ENCODE data around the gene USP48.
"Not testable (repeated sequence)": the region's sequence is repeated elsewhere in the genome, so short reads cannot be mapped to it uniquely, and the experiment has no call there.

USP48 gene, protein sequence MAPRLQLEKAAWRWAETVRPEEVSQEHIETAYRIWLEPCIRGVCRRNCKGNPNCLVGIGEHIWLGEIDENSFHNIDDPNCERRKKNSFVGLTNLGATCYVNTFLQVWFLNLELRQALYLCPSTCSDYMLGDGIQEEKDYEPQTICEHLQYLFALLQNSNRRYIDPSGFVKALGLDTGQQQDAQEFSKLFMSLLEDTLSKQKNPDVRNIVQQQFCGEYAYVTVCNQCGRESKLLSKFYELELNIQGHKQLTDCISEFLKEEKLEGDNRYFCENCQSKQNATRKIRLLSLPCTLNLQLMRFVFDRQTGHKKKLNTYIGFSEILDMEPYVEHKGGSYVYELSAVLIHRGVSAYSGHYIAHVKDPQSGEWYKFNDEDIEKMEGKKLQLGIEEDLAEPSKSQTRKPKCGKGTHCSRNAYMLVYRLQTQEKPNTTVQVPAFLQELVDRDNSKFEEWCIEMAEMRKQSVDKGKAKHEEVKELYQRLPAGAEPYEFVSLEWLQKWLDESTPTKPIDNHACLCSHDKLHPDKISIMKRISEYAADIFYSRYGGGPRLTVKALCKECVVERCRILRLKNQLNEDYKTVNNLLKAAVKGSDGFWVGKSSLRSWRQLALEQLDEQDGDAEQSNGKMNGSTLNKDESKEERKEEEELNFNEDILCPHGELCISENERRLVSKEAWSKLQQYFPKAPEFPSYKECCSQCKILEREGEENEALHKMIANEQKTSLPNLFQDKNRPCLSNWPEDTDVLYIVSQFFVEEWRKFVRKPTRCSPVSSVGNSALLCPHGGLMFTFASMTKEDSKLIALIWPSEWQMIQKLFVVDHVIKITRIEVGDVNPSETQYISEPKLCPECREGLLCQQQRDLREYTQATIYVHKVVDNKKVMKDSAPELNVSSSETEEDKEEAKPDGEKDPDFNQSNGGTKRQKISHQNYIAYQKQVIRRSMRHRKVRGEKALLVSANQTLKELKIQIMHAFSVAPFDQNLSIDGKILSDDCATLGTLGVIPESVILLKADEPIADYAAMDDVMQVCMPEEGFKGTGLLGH

DNA sequence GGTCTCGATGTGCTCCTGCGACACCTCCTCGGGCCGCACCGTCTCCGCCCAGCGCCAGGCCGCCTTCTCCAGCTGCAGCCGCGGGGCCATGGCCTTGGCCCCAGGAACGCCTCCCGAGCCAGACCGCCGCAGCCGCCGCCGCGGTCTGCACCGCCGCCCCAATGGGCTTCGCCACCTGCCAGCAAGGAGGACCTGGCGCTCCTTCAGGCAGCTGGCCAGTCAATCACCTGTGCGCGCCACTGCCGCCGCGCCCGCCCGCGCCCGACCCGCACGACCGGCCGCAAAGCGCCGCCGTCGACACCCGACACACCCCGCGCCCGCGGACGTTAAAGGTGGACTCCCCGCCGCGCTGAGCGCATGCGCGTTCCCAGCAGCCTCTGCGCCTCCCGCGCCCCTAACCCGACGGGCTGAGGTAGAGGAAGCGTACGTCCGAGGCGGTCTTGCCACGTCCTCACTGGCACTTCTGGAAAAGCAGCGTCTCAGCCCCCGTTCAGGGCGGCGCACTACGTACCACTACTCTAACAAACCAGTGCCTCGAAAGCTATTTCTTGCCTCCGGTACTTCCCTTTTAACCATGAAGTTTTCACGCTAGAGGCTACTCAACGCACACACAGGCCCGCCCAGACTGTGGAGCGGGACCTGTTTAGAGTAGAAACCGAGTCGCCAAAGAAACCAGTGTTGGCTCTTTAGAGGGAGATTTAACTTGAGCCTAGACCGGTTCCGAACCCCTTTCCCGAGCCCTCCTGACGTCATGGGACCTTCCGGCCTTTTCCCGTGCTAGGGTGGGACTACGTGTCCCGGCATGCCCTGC lies at the start of gene USP48:
Gene USP48 (minus strand): TSS at position 282 of the 811 bp plus-strand sequence. CDS start 192 bp downstream, at position 90.
- DNase-seq: peak; percentile 98 to 99 (median 98)

- DNase-seq: no peak
Measured at GRCh38 chr1:21831454-21831970, 48.6 kb upstream of the USP48 start.

DNA sequence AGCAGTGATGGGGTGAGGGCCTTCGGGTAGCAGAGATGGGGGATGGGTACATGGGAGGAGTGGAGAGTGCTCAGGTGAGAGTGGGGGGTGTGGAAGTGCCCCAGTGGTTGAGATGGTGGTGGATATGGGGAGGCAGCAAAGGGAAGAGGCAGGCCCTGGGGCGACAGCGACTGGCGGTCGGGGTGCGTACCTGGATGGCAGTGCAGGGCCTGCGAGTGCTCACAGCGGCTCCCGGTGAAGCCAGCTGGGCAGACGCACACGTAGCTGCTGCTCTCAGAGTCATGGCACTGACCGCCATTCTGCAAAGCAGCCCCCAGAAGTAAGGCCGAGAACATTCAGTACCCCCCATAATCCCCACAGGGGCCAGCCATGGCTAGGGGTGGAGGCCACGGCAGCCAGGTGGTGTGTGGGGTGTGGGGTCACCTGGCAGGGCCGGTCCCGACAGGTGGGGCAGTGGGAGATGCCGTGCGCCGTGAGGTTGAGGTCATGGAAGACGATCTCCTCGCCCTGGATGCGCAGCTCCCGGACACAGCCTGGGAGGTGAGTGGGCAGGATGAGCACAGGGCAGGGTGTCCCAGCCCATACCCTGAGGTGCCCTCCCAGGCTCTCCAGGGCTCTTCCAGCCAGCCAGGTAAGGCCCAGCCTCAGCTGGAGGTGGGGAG lies 48.0 kb upstream of the USP48 start:
- DNase-seq: no peak

GRCh38 chr1:21829294-21829693 lies 46.3 kb upstream of the USP48 start:
- no peak for DNase-seq

GRCh38 chr1:21828506-21829210 lies 45.7 kb upstream of the USP48 start:
- DNase-seq: no peak

DNA sequence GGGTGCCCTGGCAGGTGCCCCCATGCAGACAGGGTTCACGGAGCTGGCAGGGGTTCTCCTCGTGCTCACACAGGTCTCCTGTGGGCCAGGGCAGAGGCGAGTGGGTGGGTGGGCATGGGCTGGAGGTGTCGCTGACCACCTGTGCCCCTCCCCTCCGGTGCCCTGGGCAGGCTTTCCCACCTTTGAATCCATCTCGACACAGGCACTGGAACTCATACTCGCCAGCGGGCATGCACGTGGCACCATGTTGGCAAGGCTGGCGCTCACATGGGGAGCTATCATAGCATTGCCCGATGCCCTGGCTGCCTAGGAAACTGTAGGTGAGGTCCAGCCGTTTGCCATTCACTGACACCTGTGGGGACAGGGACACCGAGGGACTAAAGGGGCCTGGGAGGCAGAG lies 45.1 kb upstream of the USP48 start:
- DNase-seq: no peak

- no peak for DNase-seq
Measured at GRCh38 chr1:21827141-21827679, 44.3 kb upstream of the USP48 start.

DNA sequence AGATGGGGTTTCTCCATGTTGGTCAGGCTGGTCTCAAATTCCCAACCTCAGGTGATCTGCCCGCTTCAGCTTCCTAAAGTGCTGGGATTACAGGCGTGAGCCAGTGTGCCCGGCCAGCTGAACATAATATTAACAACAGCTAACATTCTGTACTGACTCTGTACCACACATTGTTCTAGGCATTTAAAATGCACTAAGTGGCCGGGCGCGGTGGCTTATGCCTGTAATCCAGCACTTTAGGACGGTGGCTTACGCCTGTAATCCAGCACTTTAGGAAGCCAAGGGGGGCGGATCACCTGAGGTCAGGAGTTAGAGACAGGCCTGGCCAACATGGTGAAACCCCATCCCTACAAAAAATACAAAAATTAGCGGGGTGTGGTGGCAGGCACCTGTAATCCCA lies 43.7 kb upstream of the USP48 start:
- DNase-seq: not testable (repeated sequence)

DNA sequence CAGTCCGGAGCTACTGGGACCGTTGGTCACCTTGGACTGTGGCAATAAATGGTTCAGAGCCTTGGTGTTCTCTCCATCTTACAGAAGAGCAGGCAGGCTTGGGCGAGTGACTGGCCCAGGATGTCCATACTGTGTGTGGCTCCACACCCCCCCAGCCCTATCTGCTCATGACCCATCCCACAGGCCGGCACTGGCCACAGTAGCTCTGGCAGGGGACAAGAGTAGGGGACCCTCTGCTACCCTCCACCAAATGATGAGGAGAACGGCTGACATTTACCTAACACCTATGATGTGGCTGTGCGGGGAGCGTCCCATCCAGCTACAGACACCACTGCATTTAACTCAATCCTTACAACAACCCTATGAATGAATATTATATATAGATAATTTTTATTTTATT lies 42.4 kb upstream of the USP48 start:
- DNase-seq: no peak

GRCh38 chr1:21824926-21825325 lies 42.0 kb upstream of the USP48 start:
- no peak for DNase-seq

- no peak for DNase-seq
Measured at GRCh38 chr1:21823980-21824702, 41.2 kb upstream of the USP48 start.

- DNase-seq: peak in 2 of 3 donors; percentile 35 to 37
Measured at GRCh38 chr1:21823206-21823979, 40.4 kb upstream of the USP48 start.

GRCh38 chr1:21822349-21822748 lies 39.4 kb upstream of the USP48 start:
- DNase-seq: peak in 1 of 3 donors; percentile 25

GRCh38 chr1:21821385-21822019 lies 38.6 kb upstream of the USP48 start:
- DNase-seq: no peak

DNA sequence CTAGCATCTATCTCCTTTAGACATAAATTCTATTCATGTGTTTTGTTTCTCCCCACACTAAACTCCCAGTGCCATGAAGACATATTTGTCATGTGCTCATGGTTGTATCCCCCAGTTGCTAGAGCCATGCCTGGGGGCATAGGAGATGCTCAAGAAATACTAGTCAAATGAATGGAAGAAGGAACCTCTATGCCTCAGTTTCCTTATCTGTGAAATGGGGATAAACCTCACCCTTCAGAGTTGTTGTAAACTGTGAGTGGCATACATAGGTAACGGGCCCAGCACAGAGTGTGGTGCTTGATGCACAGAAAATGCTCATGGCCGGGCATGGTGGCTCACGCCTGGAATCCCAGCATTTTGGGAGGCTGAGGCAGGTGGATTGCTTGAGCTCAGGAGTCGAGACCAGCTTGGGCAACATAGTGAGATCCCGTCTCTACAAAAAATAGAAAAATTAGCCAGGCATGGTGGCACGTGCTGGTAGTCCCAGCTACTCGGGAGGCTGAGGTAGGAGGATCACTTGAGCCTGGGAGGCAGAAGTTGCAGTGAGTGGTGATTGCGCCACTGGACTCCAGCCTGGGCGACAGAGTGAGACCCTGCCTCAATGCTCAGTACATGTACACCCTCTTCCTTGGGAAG lies 37.8 kb upstream of the USP48 start:
- DNase-seq: no peak

- DNase-seq: peak; percentile 48 to 82 (median 65)
Measured at GRCh38 chr1:21818656-21819055, 35.7 kb upstream of the USP48 start.

DNA sequence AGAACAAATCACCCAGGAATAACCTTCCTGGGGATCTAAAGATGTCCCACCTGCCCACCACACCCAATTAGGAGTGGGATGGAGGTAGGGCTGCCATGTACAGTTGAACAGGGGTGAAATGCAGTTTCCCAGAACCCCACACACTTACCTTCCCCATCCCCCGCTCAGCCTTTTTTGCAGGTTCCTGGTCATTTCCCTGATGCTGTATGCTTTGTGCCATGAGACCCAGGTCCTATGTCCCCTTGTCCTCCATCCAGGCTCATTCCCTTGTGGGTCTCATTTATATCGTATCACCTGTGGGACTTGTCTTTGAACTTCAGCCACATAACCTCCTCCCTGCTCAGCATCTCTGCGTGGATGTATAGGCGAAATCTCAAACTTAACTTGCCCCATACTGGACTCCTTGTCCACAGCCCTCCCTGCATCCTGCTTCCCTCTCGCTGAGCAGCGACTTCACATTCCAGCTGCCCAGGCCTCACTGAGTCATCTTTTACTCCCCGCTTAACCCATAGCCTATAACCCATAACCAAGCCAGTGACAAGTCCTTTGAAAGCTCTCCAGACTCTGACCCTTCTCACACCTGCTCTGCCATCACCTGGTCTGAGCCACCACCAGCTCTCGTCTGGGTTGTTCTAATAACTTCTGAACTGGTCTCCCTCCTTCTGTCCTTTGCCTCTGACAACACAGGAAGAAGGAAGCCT lies 33.8 kb upstream of the USP48 start:
- DNase-seq: peak in 2 of 3 donors; percentile 18 to 20
